Measurements from ENCODE around the gene STRIP2. TPM values are rescaled to one million over a fixed set of nuclear protein-coding genes. Genes with fewer than 3 reads are reported as not detected.
"Not testable (repeated sequence)": the region's sequence is repeated elsewhere in the genome, so short reads cannot be mapped to it uniquely, and the experiment has no call there.

STRIP2 gene
- total RNA-seq, 1 donor from 2014 or later = 16.8 TPM

GRCh38 chr7:129497156-129497555, 62.9 kb downstream of the STRIP2 start:
- no peak for DNase-seq

GRCh38 chr7:129498021-129498420, 63.8 kb downstream of the STRIP2 start:
- DNase-seq = no peak

GRCh38 chr7:129499999-129500398, 65.8 kb downstream of the STRIP2 start:
- no peak for DNase-seq

GRCh38 chr7:129501760-129502707, 67.8 kb downstream of the STRIP2 start, which contains the start of gene SMKR1:
Gene SMKR1 (plus strand): TSS chr7:129502531. CDS start chr7:129502825, 294 bp downstream.
- peak; percentile 77 for DNase-seq

GRCh38 chr7:129502708-129503685, 68.8 kb downstream of the STRIP2 start:
- no peak for DNase-seq

- DNase-seq = no peak
Observed at GRCh38 chr7:129503725-129504124, 69.5 kb downstream of the STRIP2 start.

GRCh38 chr7:129512192-129512591, 78.0 kb downstream of the STRIP2 start:
- DNase-seq = no peak

- no peak for DNase-seq
Observed at GRCh38 chr7:129513546-129513945, 79.3 kb downstream of the STRIP2 start.

- no peak for DNase-seq
Observed at GRCh38 chr7:129514683-129515082, 80.5 kb downstream of the STRIP2 start.

GRCh38 chr7:129515381-129515780, 81.1 kb downstream of the STRIP2 start:
- no peak for DNase-seq

GRCh38 chr7:129517931-129518330, 83.7 kb downstream of the STRIP2 start:
- DNase-seq = no peak

- no peak for DNase-seq
Observed at GRCh38 chr7:129519464-129519863, 85.2 kb downstream of the STRIP2 start.

- DNase-seq = no peak
Observed at GRCh38 chr7:129522088-129522970, 88.1 kb downstream of the STRIP2 start.

- DNase-seq = no peak
Observed at GRCh38 chr7:129522971-129523340, 88.7 kb downstream of the STRIP2 start.

GRCh38 chr7:129523924-129524323, 89.7 kb downstream of the STRIP2 start:
- DNase-seq = no peak

- DNase-seq = not testable (repeated sequence)
Observed at GRCh38 chr7:129524405-129524804, 90.2 kb downstream of the STRIP2 start.

- DNase-seq = no peak
Observed at GRCh38 chr7:129525225-129525862, 91.1 kb downstream of the STRIP2 start.

- DNase-seq = no peak
Observed at GRCh38 chr7:129529643-129530042, 95.4 kb downstream of the STRIP2 start.

- peak; percentile 37 for DNase-seq
Observed at GRCh38 chr7:129530795-129531391, 96.7 kb downstream of the STRIP2 start.

- no peak for DNase-seq
Observed at GRCh38 chr7:129531721-129532120, 97.5 kb downstream of the STRIP2 start.

- DNase-seq = no peak
Observed at GRCh38 chr7:129532375-129532774, 98.1 kb downstream of the STRIP2 start.

Measured in tongue (tissue), 2 donors.